SW 1271 (cell line): ENCODE measurements around the gene C6orf62.
"Not testable (repeated sequence)": the region's sequence is repeated elsewhere in the genome, so short reads cannot be mapped to it uniquely, and the experiment has no call there.

Experiments
- DNase-seq, 2 experiments: peaks; one replicate each; lab custom pipeline; 2025; lab: John Stamatoyannopoulos, UW

Gene C6orf62

GRCh38 chr6:24719125-24719971 is at the start of gene C6orf62:
Gene C6orf62 (minus strand): TSS chr6:24719154. CDS start chr6:24718668, 486 bp downstream.
- peak in 1 of 2 experiments; percentile 40 for DNase-seq

DNA sequence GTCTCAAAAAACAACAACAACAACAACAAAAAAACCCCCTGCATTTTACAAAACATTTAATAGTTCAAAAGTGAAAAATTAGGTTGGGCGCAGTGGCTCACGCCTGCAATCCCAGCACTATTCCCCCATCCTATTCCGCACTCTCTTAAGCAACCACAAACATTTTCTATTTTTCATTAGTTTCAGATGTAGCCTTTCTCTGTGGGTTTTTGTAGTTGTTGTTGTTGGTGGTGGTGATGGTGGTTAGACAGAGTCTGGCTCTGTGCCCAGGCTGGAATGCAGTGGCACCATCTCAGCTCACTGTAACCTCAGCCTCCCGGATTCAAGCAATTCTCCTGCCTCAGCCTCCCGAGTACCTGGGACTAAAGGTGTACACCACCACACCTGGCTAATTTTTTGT is 49.4 kb upstream of the C6orf62 start:
- DNase-seq, result no peak

DNA sequence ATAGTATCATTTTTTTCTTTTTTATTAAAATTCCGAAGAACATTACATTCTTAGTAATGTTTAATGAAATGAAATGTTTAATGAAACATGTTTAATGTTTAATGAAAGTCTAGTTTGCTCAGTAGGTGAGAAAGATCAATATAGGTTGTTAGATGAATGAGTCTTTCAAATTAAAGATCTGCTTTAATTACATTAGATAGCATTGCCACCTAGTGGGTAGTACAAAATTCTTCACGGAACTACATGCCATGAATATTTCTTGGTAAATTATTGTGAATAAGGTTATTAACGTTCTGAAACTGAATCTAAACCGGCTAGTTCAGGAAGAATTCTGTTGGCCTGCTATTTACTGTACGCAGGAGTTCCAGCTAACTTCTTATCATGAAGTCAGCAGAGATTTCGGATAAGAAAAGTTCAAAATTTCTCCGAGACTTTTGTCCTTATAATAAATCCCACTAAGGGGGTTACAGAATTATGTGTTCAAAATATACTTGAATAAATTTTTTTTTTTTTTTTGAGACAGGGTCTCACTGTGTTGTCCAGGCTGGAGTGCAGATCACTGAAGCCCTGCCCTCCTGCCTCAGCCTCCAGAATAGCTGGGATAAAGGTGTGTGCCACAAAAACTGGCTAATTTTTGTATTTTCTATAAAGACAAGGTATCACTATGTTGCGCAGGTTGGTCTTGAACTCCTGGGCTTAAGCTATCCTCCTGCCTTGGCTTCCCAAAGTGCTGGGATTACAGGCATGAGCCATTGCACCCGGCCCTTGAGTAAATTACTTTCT is 47.9 kb upstream of the C6orf62 start:
- peak in 1 of 2 experiments; percentile 68 for DNase-seq

GRCh38 chr6:24765968-24766367 is 47.0 kb upstream of the C6orf62 start:
- DNase-seq, result not testable (repeated sequence)

GRCh38 chr6:24764833-24765828 is 46.2 kb upstream of the C6orf62 start:
- not testable (repeated sequence) for DNase-seq

- no peak for DNase-seq
Measured at GRCh38 chr6:24763578-24763977, 44.6 kb upstream of the C6orf62 start.

DNA sequence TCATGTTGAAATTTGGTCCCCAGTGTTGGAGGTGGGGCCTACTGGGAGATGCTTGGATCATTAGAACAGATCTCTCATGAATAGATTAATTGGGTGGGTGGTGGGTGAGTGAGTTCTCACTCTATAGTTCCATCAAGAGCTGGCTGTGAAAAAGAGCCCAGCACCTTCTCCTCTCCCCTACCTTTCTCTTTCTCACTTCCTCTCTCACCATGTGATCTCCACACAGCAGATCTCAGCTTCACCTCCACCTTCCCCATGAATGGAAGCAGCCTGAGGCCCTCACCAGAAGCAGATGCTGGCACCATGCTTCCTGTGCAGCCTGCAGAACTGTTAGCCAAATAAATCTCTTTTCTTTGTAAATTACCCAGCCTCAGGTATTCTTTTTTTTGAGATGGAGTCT is 42.9 kb upstream of the C6orf62 start:
- no peak for DNase-seq

GRCh38 chr6:24761193-24761835 is 42.4 kb upstream of the C6orf62 start:
- DNase-seq, result peak in 1 of 2 experiments; percentile 30

GRCh38 chr6:24760210-24760609 is 41.3 kb upstream of the C6orf62 start:
- no peak for DNase-seq

DNA sequence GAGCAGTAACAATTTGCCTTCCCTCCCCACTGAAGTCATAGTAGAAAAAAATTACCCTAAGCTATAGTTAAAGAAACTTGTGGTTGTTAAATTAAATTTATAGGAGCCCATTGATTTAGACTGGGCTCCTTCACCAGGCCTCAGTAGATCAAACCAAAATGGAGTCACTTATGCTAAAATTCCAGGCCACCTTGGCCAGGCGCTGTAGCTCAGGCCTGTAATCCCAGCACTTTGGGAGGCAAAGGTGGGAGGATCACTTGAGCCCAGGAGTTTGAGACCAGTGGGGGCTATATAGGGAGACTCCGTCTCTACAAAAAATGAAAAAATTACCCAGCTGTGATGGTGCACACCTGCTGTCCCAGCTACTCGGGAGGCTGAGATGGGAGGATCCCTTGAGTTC is 40.8 kb upstream of the C6orf62 start:
- no peak for DNase-seq

DNA sequence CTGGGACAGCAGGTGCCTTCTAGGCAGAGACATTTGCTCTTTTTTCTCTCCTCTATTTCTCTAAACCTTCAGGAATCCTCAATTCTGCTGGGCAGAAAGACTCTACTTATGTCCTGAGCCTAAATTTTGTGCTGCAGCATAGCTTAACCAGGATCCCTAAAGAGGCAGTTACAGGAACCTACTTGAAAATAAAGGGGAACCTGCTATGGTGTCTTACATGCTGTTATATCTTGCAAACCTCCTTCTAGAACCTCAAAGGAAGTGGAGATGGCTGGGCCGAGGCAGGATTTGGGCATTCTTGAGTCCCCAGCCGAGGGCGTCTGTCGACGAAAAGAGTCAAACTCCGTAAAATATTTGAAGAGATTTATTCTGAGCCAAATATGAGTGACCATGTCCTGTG is 38.7 kb upstream of the C6orf62 start:
- no peak for DNase-seq

- DNase-seq, result no peak
Measured at GRCh38 chr6:24755279-24755678, 36.3 kb upstream of the C6orf62 start.

DNA sequence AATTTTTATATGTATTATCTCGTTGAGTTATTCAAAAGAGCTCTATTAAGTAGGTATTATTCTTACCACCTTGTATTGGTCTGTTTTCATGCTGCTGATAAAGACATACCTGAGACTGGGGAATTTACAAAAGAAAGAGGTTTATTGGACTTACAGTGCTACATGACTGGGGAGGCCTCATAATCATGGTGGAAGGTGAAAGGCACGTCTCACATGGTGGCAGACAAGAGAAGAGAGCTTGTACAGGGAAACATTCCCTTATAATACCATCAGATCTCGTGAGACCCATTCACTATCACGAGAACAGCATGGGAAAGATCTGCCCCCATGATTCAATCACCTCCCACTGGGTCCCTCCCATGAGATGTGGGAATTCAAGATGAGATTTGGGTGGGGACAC is 35.4 kb upstream of the C6orf62 start:
- not testable (repeated sequence) for DNase-seq

- DNase-seq, result no peak
Measured at GRCh38 chr6:24753545-24753944, 34.6 kb upstream of the C6orf62 start.

GRCh38 chr6:24752917-24753492 is 34.1 kb upstream of the C6orf62 start:
- DNase-seq, result no peak

DNA sequence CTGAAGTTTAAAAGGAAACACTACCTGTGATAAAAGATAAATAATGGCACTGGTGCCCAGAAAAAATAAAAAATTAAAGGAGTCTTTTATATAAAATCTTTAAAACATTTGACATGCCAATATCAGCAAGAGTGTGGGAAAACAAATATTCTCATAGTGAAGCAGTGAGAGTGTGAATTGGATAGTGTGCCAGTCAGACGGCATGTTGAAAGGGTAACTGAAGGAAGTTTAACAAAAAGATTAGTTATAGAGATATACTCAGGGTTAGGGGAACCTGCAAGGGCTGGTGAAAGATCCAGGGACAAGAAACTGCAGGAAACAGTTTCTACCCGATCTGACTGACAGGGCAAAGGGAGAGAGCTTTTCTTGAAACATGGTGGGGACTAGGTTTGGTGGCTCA is 33.5 kb upstream of the C6orf62 start:
- DNase-seq, result no peak

DNA sequence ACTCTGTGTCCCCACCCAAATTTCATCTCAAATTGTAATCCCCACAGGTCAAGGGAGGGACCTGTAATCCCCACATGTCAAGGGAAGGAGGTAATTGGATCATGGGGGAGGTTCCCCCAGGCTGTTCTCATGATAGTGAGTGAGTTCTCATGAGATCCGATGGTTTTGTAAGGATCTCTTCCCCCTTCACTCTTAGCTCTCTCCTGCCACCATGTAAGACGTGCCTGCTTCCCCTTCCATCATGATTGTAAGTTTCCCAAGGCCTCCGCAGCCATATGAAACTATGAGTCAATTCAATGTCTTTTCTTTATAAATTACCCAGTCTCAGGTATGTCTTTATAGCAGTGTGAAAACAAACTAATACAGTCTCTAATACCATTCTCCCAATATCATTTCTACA is 31.9 kb upstream of the C6orf62 start:
- DNase-seq, result not testable (repeated sequence)

DNA sequence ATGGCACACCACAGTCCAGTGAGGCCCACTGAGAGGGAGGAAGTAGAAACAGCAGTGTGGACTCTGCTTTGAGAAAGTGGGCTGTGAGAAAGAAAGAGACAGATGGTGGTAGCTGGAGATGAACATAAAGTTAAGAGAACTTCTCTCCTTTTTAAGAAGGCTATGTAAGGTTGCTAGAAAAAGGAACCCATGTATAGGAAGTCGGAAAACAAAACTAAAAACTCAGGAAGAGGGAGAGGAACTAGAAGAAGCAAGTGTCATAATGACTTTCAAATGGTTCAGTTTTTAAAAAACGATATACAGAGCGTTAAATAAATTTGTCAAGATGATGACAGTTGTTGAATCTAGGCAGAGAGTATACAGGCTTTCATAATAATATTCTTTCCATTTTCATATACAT is 30.3 kb upstream of the C6orf62 start:
- no peak for DNase-seq

DNA sequence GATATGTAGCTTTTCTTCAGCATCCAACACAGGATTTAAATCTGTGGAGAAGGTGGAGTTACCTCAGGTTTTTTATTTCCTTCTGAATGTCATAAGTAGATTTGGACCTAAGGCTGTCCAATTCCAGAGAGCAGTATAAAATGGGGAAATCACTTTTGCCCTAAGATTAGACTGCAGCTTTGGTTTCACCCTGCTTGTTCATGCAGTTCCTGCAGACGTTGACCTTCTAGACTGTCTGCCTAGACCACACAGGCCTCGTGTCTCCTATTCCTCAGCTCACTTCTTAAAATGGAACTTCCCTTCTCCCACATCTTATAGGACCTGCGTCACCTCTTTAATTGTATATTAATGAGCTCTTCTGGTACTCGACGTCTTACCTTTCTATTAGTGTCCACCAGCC is 26.0 kb upstream of the C6orf62 start:
- DNase-seq, result no peak

DNA sequence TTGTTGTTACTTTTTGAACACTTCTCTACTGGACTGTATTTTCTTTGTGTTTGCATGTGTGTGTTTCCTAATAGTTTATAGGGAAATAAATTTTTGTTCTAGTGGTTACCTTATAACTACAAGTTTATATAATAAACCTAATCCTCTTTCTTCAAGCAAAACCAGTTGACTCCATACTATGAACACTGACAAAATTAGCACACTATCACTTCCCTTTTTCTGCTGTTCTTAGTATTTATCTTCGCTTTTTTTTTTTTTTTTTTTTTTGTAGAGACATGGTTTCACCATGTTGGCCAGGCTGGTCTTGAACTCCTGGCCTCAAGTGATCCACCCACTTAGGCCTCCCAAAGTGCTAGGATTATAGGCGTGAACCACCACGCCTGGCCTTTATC is 25.0 kb upstream of the C6orf62 start:
- DNase-seq, result no peak
